Endothelial cell of umbilical vein (primary cell): Measurements from ENCODE around the gene KCTD19. TPM values are rescaled to one million over a fixed set of nuclear protein-coding genes. Genes with fewer than 3 reads are reported as not detected.
"Not testable (repeated sequence)": the region's sequence is repeated elsewhere in the genome, so short reads cannot be mapped to it uniquely, and the experiment has no call there.

Source experiments
- Bru-seq: library from RNA; stranded (reverse); fragments of 400-500 nt; gene quantifications from one replicate; lab custom pipeline; 2021; lab: Mats Ljungman, UMichigan
- BruChase-seq, 2 experiments: library from RNA; stranded (reverse); fragments of 400-500 nt; gene quantifications; one replicate each; lab custom pipeline; 2021; lab: Mats Ljungman, UMichigan
- BruUV-seq: library from RNA; stranded (reverse); fragments of 400-500 nt; replicated peaks from 2 replicates; lab custom pipeline; 2021; lab: Mats Ljungman, UMichigan
- CTCF ChIA-PET: fragments of 300-600, 350-600 bp; sonication (Branson Sonifier 250); formaldehyde crosslinking; loops from one replicate; lab custom pipeline; 2021; ENCODE audit warnings: antibody characterized with exemption, inconsistent platforms; lab: Charles Lee
- POLR2A ChIA-PET: fragments of 300-600, 350-600 bp; sonication (Branson Sonifier 250); formaldehyde crosslinking; loops from one replicate; lab custom pipeline; 2021; ENCODE audit warnings: antibody characterized with exemption, inconsistent platforms; lab: Charles Lee
- DNase-seq: peaks from one replicate; pipeline ENCODE4 v3.0.0-alpha.2; 2011; ENCODE audit warnings: low read depth, low spot score
- FAIRE-seq: peaks from 2 replicates; lab custom pipeline; 2011; peaks lifted over from hg19 to GRCh38; lab: Jason Lieb, UNC
- H2AFZ ChIP-seq: 2 replicates; pipeline ENCODE4 v1.6.0; 2012; ENCODE audit warnings: low read depth, low read length, control low read depth, inconsistent platforms
- H3K27ac ChIP-seq: 2 replicates; pipeline ENCODE4 v1.5.1; 2011; ENCODE audit warnings: low read depth, mild to moderate bottlenecking, control low read depth, low read length, moderate library complexity; ENCODE audit not compliant: insufficient read depth
- H3K27me3 ChIP-seq, 2 experiments: 2 replicates each; pipeline versions ENCODE4 v1.6.0 to v1.6.1; 2011; ENCODE audit warnings: low read length in 2 of 2, mixed read lengths in 1 of 2; ENCODE audit not compliant: control insufficient read depth in 2 of 2, insufficient read depth in 2 of 2
- H3K36me3 ChIP-seq, 2 experiments: 2 replicates in 1 of 2; 3 replicates in 1 of 2; pipeline ENCODE4 v1.5.1; 2011; ENCODE audit warnings: low read length in 2 of 2, mild to moderate bottlenecking in 1 of 2, moderate library complexity in 1 of 2; ENCODE audit not compliant: control insufficient read depth in 2 of 2, insufficient read depth in 2 of 2; ENCODE audit errors: extremely low read depth in 1 of 2
- H3K4me1 ChIP-seq: 3 replicates; pipeline ENCODE4 v1.5.1; 2011; ENCODE audit warnings: mild to moderate bottlenecking, low read length; ENCODE audit not compliant: control insufficient read depth, insufficient read depth; ENCODE audit errors: extremely low read depth
- H3K4me2 ChIP-seq: 2 replicates; pipeline ENCODE4 v1.6.1; 2011; ENCODE audit warnings: low read length, control low read depth, mixed read lengths; ENCODE audit not compliant: insufficient read depth
- H3K4me3 ChIP-seq, 3 experiments: fragments of 200-600 bp in 1 of 3; sonication (generic), shearing (Covaris generic) in 1 of 3; replicated peaks in 1 of 3; 2 replicates each; pipeline ENCODE4 v1.5.1; 2011 to 2016; ENCODE audit warnings: control low read depth in 3 of 3, low read length in 3 of 3, mild to moderate bottlenecking in 2 of 3, inconsistent platforms in 1 of 3, low read depth in 1 of 3, moderate library complexity in 1 of 3; ENCODE audit not compliant: insufficient read depth in 1 of 3
- H3K79me2 ChIP-seq: 2 replicates; pipeline ENCODE4 v1.6.0; 2012; ENCODE audit warnings: low read length, inconsistent platforms; ENCODE audit not compliant: control insufficient read depth, insufficient read depth
- H3K9ac ChIP-seq: replicated peaks from 2 replicates; pipeline ENCODE3; 2011; ENCODE audit warnings: low read length, control low read depth; ENCODE audit not compliant: insufficient read depth; ENCODE audit errors: extremely low read depth
- H3K9me1 ChIP-seq: replicated peaks from 3 replicates; pipeline ENCODE4 v1.6.0; 2011; ENCODE audit warnings: mild to moderate bottlenecking, low read length; ENCODE audit not compliant: control insufficient read depth, insufficient read depth; ENCODE audit errors: extremely low read depth
- H3K9me3 ChIP-seq: replicated peaks from 2 replicates; pipeline ENCODE4 v1.5.1; 2012; ENCODE audit warnings: low read length, inconsistent platforms; ENCODE audit not compliant: control insufficient read depth, insufficient read depth
- H4K20me1 ChIP-seq: replicated peaks from 2 replicates; pipeline ENCODE3; 2011; ENCODE audit warnings: mild to moderate bottlenecking, low read length; ENCODE audit not compliant: control insufficient read depth, insufficient read depth; ENCODE audit errors: extremely low read depth
- EZH2 ChIP-seq: IDR thresholded peaks from 2 replicates; pipeline ENCODE4 v1.6.1; 2012; ENCODE audit warnings: borderline replicate concordance, low read depth, mild to moderate bottlenecking, moderate library complexity, low read length, inconsistent platforms; ENCODE audit not compliant: severe bottlenecking
- POLR2A ChIP-seq: IDR thresholded peaks from 2 replicates; pipeline ENCODE4 v1.6.1; 2012; ENCODE audit warnings: low read depth, mild to moderate bottlenecking, control low read depth, low read length
- POLR2AphosphoS5 ChIP-seq: IDR thresholded peaks from 2 replicates; pipeline ENCODE4 v1.6.1; 2012; ENCODE audit warnings: low read depth, mild to moderate bottlenecking, control low read depth, low read length, moderate library complexity; ENCODE audit not compliant: insufficient read depth
- dilution Hi-C: fragments of 300-500 bp; cut with MboI; formaldehyde crosslinking; loops from one replicate; pipeline ENCODE4 v1.15.0; 2019; ENCODE audit warnings: low sequenced_read_pairs; ENCODE audit not compliant: extremely low pct_ligation_motif_present
- intact Hi-C: fragments of 100-400 bp; cut with micrococcal nuclease; formaldehyde crosslinking; loops from one replicate; pipeline ENCODE4 v1.10.0; 2022
- long read RNA-seq: library from polyadenylated mRNA; stranded (forward); transcript quantifications from one replicate; pipeline ENCODE4 v2.0.0, GENCODE V29; 2021
- polyA minus RNA-seq, 3 experiments: library from RNA; depleted of rRNA, polyadenylated mRNA; stranded (reverse); fragments of >200 nt; gene quantifications; 1 replicate in 1 of 3; 2 replicates in 2 of 3; pipeline ENCODE4 v1.2.3, GENCODE V29; 2011
- polyA plus RNA-seq, 4 experiments: library from polyadenylated mRNA; depleted of rRNA in 3 of 4; stranded (reverse) in 3 of 4; unstranded in 1 of 4; fragments of >200 nt; gene quantifications; 2 replicates each; pipeline versions ENCODE4 v1.2.1 to v1.2.3, GENCODE V29; 2011 to 2012; ENCODE audit warnings: missing spikeins in 1 of 4
- total RNA-seq: library from RNA; stranded (reverse); gene quantifications from 2 replicates; pipeline ENCODE4 v1.2.3, GENCODE V29; 2021
- TF ChIP-seq, protein P1 (sequence below), 2 donors: IDR thresholded peaks; 1 replicate in 1 of 2; 2 replicates in 1 of 2; pipeline ENCODE4 v1.5.1; 2011; ENCODE audit warnings: low read length in 2 of 2, mild to moderate bottlenecking in 2 of 2, moderate library complexity in 2 of 2, control low read depth in 1 of 2, inconsistent platforms in 1 of 2, low read depth in 1 of 2; ENCODE audit not compliant: insufficient read depth in 1 of 2; ENCODE audit errors: extremely low read depth in 1 of 2

Gene KCTD19
- total RNA-seq = 0.16 and 0.44 TPM in 2 replicates
- polyA plus RNA-seq = 0.10 and 0.21 TPM in 2 replicates
- 0.19 and 0.31 TPM in 2 replicates for polyA plus RNA-seq (2011; cell fraction: cytosol; rRNA removed)
- polyA plus RNA-seq (2011; cell fraction: nucleus; rRNA removed) = 1.5 and 1.7 TPM in 2 replicates
- polyA plus RNA-seq (2012) = 1.7 and 2.2 TPM in 2 replicates
- polyA minus RNA-seq = 1.2 and 1.8 TPM in 2 replicates
- polyA minus RNA-seq (2011; cell fraction: cytosol; rRNA and poly(A)+ RNA removed) = 0.20 TPM
- 0.67 and 1.6 TPM in 2 replicates for polyA minus RNA-seq (2011; cell fraction: nucleus; rRNA and poly(A)+ RNA removed)
- percentile 23 among the genes with signal in this experiment for Bru-seq, nascent RNA
- BruChase-seq, experiment 1, labeled RNA remaining after a 6-hour chase = percentile 16 among the genes with signal in this experiment
- BruChase-seq, experiment 2, labeled RNA remaining after a 2-hour chase = percentile 13 among the genes with signal in this experiment
- long read RNA-seq, partial matches to known transcripts = 0 of 7 reads
- long read RNA-seq, other reads (novel, unspliced or antisense) = 7 of 7 reads

DNA sequence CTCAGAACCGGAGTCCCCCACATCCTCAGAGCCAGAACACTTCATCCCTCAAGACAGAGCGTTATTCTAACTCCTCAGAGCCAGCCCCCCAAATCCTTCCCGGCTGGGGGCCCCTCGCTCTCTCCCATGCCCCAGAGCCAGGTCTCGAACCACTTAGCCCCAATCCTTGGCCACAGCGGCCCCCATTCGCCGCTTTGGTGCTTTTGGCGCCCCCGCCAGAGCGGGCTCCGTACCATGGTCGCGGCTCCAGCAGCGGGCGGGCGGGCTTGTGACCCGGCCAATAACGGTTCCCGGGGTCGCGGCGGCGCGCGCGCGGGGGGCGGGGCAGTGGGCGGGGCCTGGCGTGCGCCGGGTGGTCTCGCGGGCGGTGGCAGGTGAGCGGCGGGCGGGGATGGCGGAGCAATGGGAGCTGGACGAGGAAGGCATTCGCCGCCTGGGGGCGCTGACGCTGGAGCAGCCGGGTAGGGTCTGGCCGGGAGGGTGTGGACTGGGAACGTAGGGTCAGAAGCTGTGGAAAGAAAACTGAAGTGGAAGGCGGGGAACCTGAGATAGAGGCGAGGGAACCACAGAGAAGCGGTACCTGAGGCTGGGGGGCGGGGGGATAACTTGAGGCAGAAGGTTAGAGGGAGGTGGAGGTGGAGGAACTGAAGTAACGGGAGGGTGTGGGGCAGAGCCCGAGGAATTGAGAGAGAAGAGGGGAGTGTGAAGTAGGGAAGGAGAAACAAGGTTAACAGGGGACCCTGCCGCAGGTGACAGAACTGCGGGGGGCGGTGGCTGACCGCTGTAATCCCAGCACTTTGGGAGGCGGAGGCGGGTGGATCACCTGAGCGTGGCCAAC is at the start of gene KCTD19, which contains the start of gene LRRC36:
TSS of gene KCTD19 (minus strand) at position 270 of the 838 bp plus-strand sequence. CDS start at position 236, 34 bp downstream.
TSS of gene LRRC36 (plus strand) at position 344 of the 838 bp plus-strand sequence. CDS start at position 392, 48 bp downstream.
- Histone ChIP-seq H3K9me1 (no peaks in the 10 kb centered on the region), H3K4me2 (peak within 1 kb of the TSS; percentile 99), H3K9me3 (no peaks in the 10 kb centered on the region), H3K27me3 (peaks cover 10 to 15% of the 10 kb centered on the region in 2 experiments), H3K79me2 (no peaks in the 10 kb centered on the region), H3K36me3 (no peaks in the 10 kb centered on the region), H3K4me3 (peak within 1 kb of the TSS; percentile 54 to 87 (median 83)), H3K27ac (peak within 1 kb of the TSS; percentile 61), H4K20me1 (no peaks in the 10 kb centered on the region), H3K4me1 (peaks cover 17% of the 10 kb centered on the region), H3K9ac (peak within 1 kb of the TSS; percentile 84), H2AFZ (peak within 1 kb of the TSS; percentile 100)
- intact Hi-C loops = loop anchor here (1.0 kb wide), 1 partner anchor 67 kb away; the partner anchor contains the start of gene TPPP3
- FAIRE-seq (peak; percentile 50), DNase-seq (peak; percentile 71)
- BruUV-seq = no TSS peak
- ChIA-PET POLR2A (interaction anchor here (0.6 to 0.7 kb wide), 2 partner anchors 13 to 82 kb away, joined by 3 to 8 read pairs; no protein-coding TSS in a partner anchor), CTCF (interaction anchor here (0.7 to 3.9 kb wide), 31 partner anchors 10 to 187 kb away, joined by 3 to 39 read pairs (median 5); partner anchors contain the start of genes TPPP3 and ZDHHC1)
- TF ChIP-seq POLR2AphosphoS5 (no peak), POLR2A (no peak), EZH2 (no peak)
- TF ChIP-seq, protein P1, sequence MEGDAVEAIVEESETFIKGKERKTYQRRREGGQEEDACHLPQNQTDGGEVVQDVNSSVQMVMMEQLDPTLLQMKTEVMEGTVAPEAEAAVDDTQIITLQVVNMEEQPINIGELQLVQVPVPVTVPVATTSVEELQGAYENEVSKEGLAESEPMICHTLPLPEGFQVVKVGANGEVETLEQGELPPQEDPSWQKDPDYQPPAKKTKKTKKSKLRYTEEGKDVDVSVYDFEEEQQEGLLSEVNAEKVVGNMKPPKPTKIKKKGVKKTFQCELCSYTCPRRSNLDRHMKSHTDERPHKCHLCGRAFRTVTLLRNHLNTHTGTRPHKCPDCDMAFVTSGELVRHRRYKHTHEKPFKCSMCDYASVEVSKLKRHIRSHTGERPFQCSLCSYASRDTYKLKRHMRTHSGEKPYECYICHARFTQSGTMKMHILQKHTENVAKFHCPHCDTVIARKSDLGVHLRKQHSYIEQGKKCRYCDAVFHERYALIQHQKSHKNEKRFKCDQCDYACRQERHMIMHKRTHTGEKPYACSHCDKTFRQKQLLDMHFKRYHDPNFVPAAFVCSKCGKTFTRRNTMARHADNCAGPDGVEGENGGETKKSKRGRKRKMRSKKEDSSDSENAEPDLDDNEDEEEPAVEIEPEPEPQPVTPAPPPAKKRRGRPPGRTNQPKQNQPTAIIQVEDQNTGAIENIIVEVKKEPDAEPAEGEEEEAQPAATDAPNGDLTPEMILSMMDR (IDR thresholded peaks at IDR 0.05; ENCODE audit: extremely low read depth in 1 of 2, insufficient read depth in 1 of 2, low read depth in 1 of 2, low read length in 2 of 2) = peak; percentile 68 to 76
- dilution Hi-C loops = no loop called here

DNA sequence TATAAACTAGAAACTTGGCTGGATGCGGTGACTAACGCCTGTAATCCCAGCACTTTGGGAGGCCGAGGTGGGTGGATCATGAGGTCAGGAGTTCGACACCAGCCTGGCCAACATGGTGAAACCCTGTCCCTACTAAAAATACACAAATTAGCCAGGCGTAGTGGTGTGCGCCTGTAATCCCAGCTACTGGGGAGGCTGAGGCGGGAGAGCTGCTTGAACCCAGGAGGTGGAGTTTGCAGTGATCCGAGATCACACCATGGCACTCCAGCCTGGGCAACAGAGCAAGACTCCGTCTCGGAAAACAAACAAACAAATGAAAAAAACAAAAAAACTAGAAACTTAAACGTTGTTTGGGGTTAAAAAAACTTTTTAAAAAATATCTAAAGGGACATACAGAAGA is 49.5 kb upstream of the KCTD19 start:
- H3K27me3 ChIP-seq, intact Hi-C loops, dilution Hi-C loops, H4K20me1 ChIP-seq, H3K27ac ChIP-seq, FAIRE-seq, DNase-seq, H3K9ac ChIP-seq, H3K9me3 ChIP-seq, H3K79me2 ChIP-seq, H3K4me1 ChIP-seq, H2AFZ ChIP-seq, H3K36me3 ChIP-seq, BruUV-seq, POLR2A ChIA-PET, H3K9me1 ChIP-seq, H3K4me2 ChIP-seq, H3K4me3 ChIP-seq: not testable (repeated sequence)
- CTCF ChIA-PET = interaction anchor here (1.0 to 1.6 kb wide), 3 partner anchors 8 to 23 kb away, joined by 3 to 10 read pairs (median 4); no protein-coding TSS in a partner anchor
